PC-3 (cell line): Measurements from ENCODE around the gene ODC1. TPM values are rescaled to one million over a fixed set of nuclear protein-coding genes. Genes with fewer than 3 reads are reported as not detected.
A peak's percentile ranks its signal among the peaks of the same experiment; 100 is the strongest.
"Not testable (repeated sequence)": the region's sequence is repeated elsewhere in the genome, so short reads cannot be mapped to it uniquely, and the experiment has no call there.

Experiments
- ATAC-seq: fragments of 200-7000 bp; cut with Tn5 transposase; 2 replicates; pipeline ENCODE4 v1.9.1; 2020; ENCODE audit warnings: mild to moderate bottlenecking, moderate library complexity
- BruUV-seq: library from RNA; stranded (reverse); fragments of 400-500 nt; replicated peaks from 2 replicates; lab custom pipeline; 2021; lab: Mats Ljungman, UMichigan
- CTCF ChIA-PET: fragments of 300-600 bp; sonication (Branson Sonifier 250); formaldehyde crosslinking; loops from one replicate; lab custom pipeline; 2022; ENCODE audit warnings: antibody characterized with exemption; lab: Charles Lee
- POLR2A ChIA-PET: fragments of 300-600 bp; sonication (Branson Sonifier 250); formaldehyde crosslinking; loops from one replicate; lab custom pipeline; 2022; ENCODE audit warnings: antibody characterized with exemption; ENCODE audit not compliant: unreplicated experiment; lab: Charles Lee
- DNase-seq: peaks from one replicate; pipeline ENCODE4 v3.0.0-alpha.2; 2015
- H2AFZ ChIP-seq: fragments of 300-600 bp; sonication (generic); 2 replicates; pipeline ENCODE4 v1.6.0; 2016; ENCODE audit warnings: antibody characterized with exemption, low read length
- H3F3A ChIP-seq: fragments of 300-600 bp; sonication (generic); one replicate; pipeline ENCODE4 v1.6.0; 2017; ENCODE audit warnings: antibody characterized with exemption, low read length, control low read depth, mild to moderate bottlenecking; ENCODE audit not compliant: unreplicated experiment
- H3K27ac ChIP-seq: fragments of 300-600 bp; sonication (generic); 2 replicates; pipeline ENCODE4 v1.5.1; 2016; ENCODE audit warnings: mild to moderate bottlenecking, low read length
- H3K27me3 ChIP-seq: fragments of 300-600 bp; sonication (generic); 2 replicates; pipeline ENCODE4 v1.6.1; 2016; ENCODE audit warnings: low read length, mixed read lengths
- H3K36me3 ChIP-seq: fragments of 300-600 bp; sonication (generic); 2 replicates; pipeline ENCODE4 v1.6.1; 2016; ENCODE audit warnings: low read depth, mixed run types, low read length, mixed read lengths
- H3K4me1 ChIP-seq: fragments of 300-600 bp; sonication (generic); 2 replicates; pipeline ENCODE4 v1.5.1; 2016; ENCODE audit warnings: low read length; ENCODE audit not compliant: insufficient read depth
- H3K4me2 ChIP-seq: fragments of 300-600 bp; sonication (generic); 2 replicates; pipeline ENCODE4 v1.6.0; 2016; ENCODE audit warnings: low read length
- H3K4me3 ChIP-seq: fragments of 300-600 bp; sonication (generic); 2 replicates; pipeline ENCODE4 v1.5.1; 2016; ENCODE audit warnings: mild to moderate bottlenecking, low read length, mixed read lengths
- H3K79me2 ChIP-seq: fragments of 300-600 bp; sonication (generic); 2 replicates; pipeline ENCODE4 v1.6.1; 2017; ENCODE audit warnings: low read length, mixed read lengths
- H3K9ac ChIP-seq: fragments of 300-600 bp; sonication (generic); 2 replicates; pipeline ENCODE4 v1.6.0; 2016; ENCODE audit warnings: mild to moderate bottlenecking, low read length
- H3K9me2 ChIP-seq: fragments of 300-600 bp; sonication (generic); replicated peaks from 2 replicates; pipeline ENCODE4 v1.6.1; 2016; ENCODE audit warnings: mixed run types, low read length, mixed read lengths
- H3K9me3 ChIP-seq: fragments of 300-600 bp; sonication (generic); 2 replicates; pipeline ENCODE4 v1.6.1; 2016; ENCODE audit warnings: low read length, mixed read lengths
- H4K20me1 ChIP-seq: fragments of 300-600 bp; sonication (generic); 2 replicates; pipeline ENCODE4 v1.6.1; 2016; ENCODE audit warnings: low read length, mixed read lengths
- EZH2 ChIP-seq: fragments of 300-600 bp; sonication (generic); IDR thresholded peaks from one replicate; pipeline ENCODE4 v1.6.1; 2017; ENCODE audit warnings: antibody characterized with exemption, mild to moderate bottlenecking, low read length; ENCODE audit not compliant: unreplicated experiment
- EZH2phosphoT487 ChIP-seq: fragments of 300-600 bp; sonication (generic); IDR thresholded peaks from 2 replicates; pipeline ENCODE4 v1.6.1; 2018; ENCODE audit warnings: mild to moderate bottlenecking, antibody characterized with exemption, low read length, borderline replicate concordance
- intact Hi-C: fragments of 100-400 bp; cut with micrococcal nuclease; formaldehyde crosslinking; loops from 2 replicates; pipeline ENCODE4 v1.9.0; 2023
- total RNA-seq: library from RNA; depleted of rRNA; stranded (reverse); fragments of >200 nt; gene quantifications from 2 replicates; pipeline ENCODE4 v1.2.3, GENCODE V29; 2014
- TF ChIP-seq, protein P1 (sequence below): fragments of 300-600 bp; sonication (generic); conservative IDR thresholded peaks from 2 replicates; pipeline ENCODE4 v1.5.1; 2017; ENCODE audit warnings: antibody characterized with exemption, low read depth, mild to moderate bottlenecking, low read length

The ODC1 gene
- total RNA-seq, 1 experiment from 2014 or later, result 712 TPM

DNA sequence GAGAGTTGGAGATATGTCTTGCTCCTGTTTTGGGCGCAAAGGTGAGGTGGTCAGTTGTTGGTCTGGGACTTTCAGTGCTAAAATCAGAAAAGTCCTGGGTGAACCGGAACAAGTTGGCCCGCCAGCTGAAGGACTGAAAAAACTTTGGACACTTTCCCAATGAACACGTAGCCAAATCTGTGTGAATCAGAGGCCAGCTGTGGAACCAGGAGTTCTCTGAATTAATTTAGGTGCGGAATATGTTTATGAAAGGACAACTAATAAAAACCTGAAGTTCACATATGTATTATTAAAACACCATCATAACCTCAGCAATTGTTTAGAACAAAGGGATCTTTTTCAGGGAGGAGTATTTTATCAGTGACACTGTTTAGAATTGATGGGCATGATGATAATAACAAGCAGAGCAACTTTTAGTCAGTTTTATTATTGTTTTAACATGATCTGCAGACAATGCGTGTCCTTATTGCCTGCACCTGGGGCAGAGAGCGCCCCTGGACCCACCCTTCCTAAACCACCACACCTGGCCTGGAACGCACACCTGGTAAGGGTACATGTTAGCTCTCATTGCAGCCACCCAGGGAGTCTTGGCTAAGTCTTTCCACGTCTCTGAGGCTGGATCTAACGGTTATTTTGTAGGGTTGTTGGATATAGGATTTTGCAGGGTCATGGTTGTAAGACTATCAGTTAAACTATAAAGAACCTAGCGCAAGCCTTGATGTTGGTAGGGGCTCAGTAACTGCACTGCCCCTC is 9.9 kb upstream of the ODC1 start:
- H3K27me3 ChIP-seq, result no peaks in the 10 kb centered on the region
- H4K20me1 ChIP-seq, result no peaks in the 10 kb centered on the region
- no peaks in the 10 kb centered on the region for H3K9me3 ChIP-seq
- BruUV-seq, result TSS peak; percentile 26
- ATAC-seq (peak; percentile 41), DNase-seq (peak; percentile 83)
- no peaks in the 10 kb centered on the region for H3F3A ChIP-seq
- CTCF ChIA-PET, result no interaction called here
- no peak overlapping the region for H2AFZ ChIP-seq
- no peaks in the 10 kb centered on the region for H3K9me2 ChIP-seq
- H3K4me2 ChIP-seq, result peak overlapping the region; percentile 40
- peak overlapping the region; percentile 64 for H3K27ac ChIP-seq
- no peaks in the 10 kb centered on the region for H3K36me3 ChIP-seq
- H3K4me1 ChIP-seq, result peaks cover 22% of the 10 kb centered on the region
- TF ChIP-seq, protein P1, sequence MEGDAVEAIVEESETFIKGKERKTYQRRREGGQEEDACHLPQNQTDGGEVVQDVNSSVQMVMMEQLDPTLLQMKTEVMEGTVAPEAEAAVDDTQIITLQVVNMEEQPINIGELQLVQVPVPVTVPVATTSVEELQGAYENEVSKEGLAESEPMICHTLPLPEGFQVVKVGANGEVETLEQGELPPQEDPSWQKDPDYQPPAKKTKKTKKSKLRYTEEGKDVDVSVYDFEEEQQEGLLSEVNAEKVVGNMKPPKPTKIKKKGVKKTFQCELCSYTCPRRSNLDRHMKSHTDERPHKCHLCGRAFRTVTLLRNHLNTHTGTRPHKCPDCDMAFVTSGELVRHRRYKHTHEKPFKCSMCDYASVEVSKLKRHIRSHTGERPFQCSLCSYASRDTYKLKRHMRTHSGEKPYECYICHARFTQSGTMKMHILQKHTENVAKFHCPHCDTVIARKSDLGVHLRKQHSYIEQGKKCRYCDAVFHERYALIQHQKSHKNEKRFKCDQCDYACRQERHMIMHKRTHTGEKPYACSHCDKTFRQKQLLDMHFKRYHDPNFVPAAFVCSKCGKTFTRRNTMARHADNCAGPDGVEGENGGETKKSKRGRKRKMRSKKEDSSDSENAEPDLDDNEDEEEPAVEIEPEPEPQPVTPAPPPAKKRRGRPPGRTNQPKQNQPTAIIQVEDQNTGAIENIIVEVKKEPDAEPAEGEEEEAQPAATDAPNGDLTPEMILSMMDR, result no peak
- TF ChIP-seq EZH2phosphoT487, result no peak
- TF ChIP-seq EZH2, result no peak
- H3K9ac ChIP-seq, result peak overlapping the region; percentile 20; the same call in 1 of the 2 replicates
- intact Hi-C loops, result no loop called here
- POLR2A ChIA-PET, result no interaction called here
- no peaks in the 10 kb centered on the region for H3K79me2 ChIP-seq
- H3K4me3 ChIP-seq, result no peak overlapping the region

DNA sequence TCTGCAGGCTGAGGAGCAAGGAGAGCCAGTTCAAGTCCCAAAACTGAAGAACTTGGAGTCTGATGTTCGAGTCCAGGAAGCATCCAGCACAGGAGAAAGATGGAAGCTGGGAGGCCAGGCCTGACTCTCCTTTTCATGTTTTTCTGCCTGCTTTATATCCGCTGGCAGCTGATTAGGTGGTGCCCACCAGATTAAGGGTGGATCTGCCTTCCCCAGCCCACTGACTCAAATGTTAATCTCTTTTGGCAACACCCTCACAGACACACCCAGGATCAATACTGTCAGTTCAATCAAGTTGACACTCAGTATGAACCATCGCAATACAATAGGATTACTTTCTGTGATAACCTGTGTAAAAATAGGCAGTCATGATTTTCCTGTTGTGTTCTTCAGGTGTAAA is 9.1 kb upstream of the ODC1 start:
- H2AFZ ChIP-seq, H3K4me2 ChIP-seq, H3K79me2 ChIP-seq, H3K36me3 ChIP-seq, H4K20me1 ChIP-seq, intact Hi-C loops, DNase-seq, POLR2A ChIA-PET, H3K4me3 ChIP-seq, CTCF ChIA-PET, BruUV-seq, H3K27me3 ChIP-seq, ATAC-seq, H3F3A ChIP-seq, H3K9me2 ChIP-seq, H3K9me3 ChIP-seq: not testable (repeated sequence)
- Histone ChIP-seq H3K27ac (peak overlapping the region; percentile 64), H3K4me1 (peaks cover 28% of the 10 kb centered on the region), H3K9ac (0 out of 2 replicates have a peak overlapping the region, but pooled peaks have one; percentile 20)

DNA sequence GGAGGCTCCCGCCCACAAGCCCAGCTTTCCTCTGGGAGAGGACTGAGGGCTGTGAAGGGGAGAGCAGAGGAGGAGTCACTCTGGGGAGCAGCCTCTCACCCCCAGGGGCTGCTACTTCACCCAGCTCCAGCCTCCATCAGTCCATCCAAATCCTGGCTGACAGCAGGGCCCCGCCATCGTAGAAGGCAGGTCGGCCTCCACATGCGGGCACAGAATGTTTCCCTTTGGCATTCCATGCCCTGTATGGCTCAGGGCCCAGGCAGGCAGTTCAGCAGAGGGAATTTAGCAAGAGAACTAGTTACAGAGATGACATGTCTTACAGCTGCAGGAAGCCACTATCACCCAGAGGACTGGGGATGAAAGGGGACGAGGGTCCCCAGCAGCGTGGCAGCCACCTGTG is 6.4 kb upstream of the ODC1 start:
- ChIA-PET POLR2A (no interaction called here), CTCF (no interaction called here)
- ATAC-seq, result no peak
- TF ChIP-seq EZH2 (no peak), EZH2phosphoT487 (no peak)
- TF ChIP-seq, protein P1, result no peak
- no peak overlapping the region for H2AFZ ChIP-seq
- no peaks in the 10 kb centered on the region for H3K27me3 ChIP-seq
- no peak overlapping the region for H3K9ac ChIP-seq
- H3K27ac ChIP-seq, result no peak overlapping the region
- no peaks in the 10 kb centered on the region for H3K9me3 ChIP-seq
- no TSS peak for BruUV-seq
- peaks cover 54% of the 10 kb centered on the region for H3K4me1 ChIP-seq
- intact Hi-C loops, result no loop called here
- no peak for DNase-seq
- peaks cover 8% of the 10 kb centered on the region; the same call in 1 of the 2 replicates for H3K79me2 ChIP-seq
- no peak overlapping the region for H3K4me3 ChIP-seq
- no peaks in the 10 kb centered on the region for H3K9me2 ChIP-seq
- H4K20me1 ChIP-seq, result no peaks in the 10 kb centered on the region
- H3K4me2 ChIP-seq, result no peak overlapping the region
- H3F3A ChIP-seq, result no peaks in the 10 kb centered on the region
- H3K36me3 ChIP-seq, result no peaks in the 10 kb centered on the region
